ENCODE data around the gene ASIC1. TPM values are rescaled to one million over a fixed set of nuclear protein-coding genes. Genes with fewer than 3 reads are reported as not detected.

The ASIC1 gene
- total and polyA plus RNA-seq, 8 donors: 0.14 to 1.0 (median 0.57) TPM

DNA sequence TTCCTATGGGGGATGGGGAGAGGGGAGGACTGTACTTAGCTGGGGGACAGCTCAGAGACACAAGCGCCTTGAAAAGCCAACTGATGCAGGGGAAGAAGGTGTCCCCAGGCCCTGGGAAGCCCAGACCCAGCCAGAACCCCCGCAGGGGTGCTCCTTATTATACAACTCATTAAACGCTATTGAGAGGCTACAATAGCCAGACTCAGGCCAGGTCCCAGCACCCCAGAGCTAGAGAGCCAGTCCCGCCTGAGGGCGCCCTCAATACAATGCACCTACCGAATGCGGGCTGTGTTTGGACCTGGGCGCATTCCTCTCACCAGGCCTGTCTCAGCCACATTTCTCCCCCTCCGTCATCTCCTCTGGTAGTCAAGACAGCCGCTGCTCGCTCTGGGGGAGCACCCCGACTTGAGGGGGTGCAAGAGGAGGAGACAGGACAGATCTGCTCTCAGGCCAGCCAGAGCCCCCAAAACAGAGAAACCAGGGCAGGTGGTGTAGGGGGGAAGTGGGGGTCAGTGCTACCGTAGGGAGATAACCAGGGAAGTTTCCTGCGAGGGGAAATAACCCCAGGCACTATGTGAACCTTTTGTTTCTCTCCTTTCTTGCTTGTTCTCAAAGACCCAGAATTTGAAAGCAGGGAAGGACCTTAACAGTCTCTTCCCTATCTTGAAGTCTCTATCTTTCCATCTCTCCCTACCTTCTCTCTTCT is 6.1 kb upstream of the ASIC1 start:
- H3K4me3 ChIP-seq: no peak overlapping the region
- ATAC-seq: peak in 1 of 4 donors; percentile 12

GRCh38 chr12:50052544-50052943 is 4.9 kb upstream of the ASIC1 start:
- TF ChIP-seq, protein P1, sequence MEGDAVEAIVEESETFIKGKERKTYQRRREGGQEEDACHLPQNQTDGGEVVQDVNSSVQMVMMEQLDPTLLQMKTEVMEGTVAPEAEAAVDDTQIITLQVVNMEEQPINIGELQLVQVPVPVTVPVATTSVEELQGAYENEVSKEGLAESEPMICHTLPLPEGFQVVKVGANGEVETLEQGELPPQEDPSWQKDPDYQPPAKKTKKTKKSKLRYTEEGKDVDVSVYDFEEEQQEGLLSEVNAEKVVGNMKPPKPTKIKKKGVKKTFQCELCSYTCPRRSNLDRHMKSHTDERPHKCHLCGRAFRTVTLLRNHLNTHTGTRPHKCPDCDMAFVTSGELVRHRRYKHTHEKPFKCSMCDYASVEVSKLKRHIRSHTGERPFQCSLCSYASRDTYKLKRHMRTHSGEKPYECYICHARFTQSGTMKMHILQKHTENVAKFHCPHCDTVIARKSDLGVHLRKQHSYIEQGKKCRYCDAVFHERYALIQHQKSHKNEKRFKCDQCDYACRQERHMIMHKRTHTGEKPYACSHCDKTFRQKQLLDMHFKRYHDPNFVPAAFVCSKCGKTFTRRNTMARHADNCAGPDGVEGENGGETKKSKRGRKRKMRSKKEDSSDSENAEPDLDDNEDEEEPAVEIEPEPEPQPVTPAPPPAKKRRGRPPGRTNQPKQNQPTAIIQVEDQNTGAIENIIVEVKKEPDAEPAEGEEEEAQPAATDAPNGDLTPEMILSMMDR (IDR thresholded peaks at IDR 0.05): no peak
- peaks cover 0 to 6% (median 0%) of the 10 kb centered on the region in 3 donors for H3K4me1 ChIP-seq

More for the DNA sequence above, 6.1 kb upstream of the ASIC1 start:
- peak in 1 of 6 donors; percentile 45 for DNase-seq
- 72 to 78% methylated on average over 14 of the region's 14 CpGs for WGBS, 2 donors
- TF ChIP-seq, protein P1 (IDR thresholded peaks at IDR 0.05): no peak
- FAIRE-seq: no peak
- Histone ChIP-seq H3K27ac (no peak overlapping the region), H3K4me1 (no peaks in the 10 kb centered on the region), H3K9me3 (no peaks in the 10 kb centered on the region), H3K27me3 (no peaks in the 10 kb centered on the region), H3K36me3 (no peaks in the 10 kb centered on the region)
- intact Hi-C loops (cut with DNase I): no loop called here

GRCh38 chr12:50052964-50053363 is 4.4 kb upstream of the ASIC1 start:
- ATAC-seq (no peak), DNase-seq (peak in 1 of 6 donors; percentile 19), FAIRE-seq (no peak)
- Histone ChIP-seq H3K27me3 (no peaks in the 10 kb centered on the region), H3K4me1 (peaks cover 0 to 6% (median 0%) of the 10 kb centered on the region in 3 donors), H3K9me3 (no peaks in the 10 kb centered on the region), H3K27ac (no peak overlapping the region), H3K4me3 (no peak overlapping the region), H3K36me3 (no peaks in the 10 kb centered on the region)
- TF ChIP-seq, protein P1 (IDR thresholded peaks at IDR 0.05): no peak
- intact Hi-C loops (cut with DNase I): no loop called here
- WGBS, 2 donors: 83 to 90% methylated on average over 7 of the region's 7 CpGs

More at GRCh38 chr12:50052544-50052943, 4.9 kb upstream of the ASIC1 start:
- Histone ChIP-seq H3K27ac (no peak overlapping the region), H3K36me3 (no peaks in the 10 kb centered on the region), H3K27me3 (no peaks in the 10 kb centered on the region), H3K4me3 (no peak overlapping the region), H3K9me3 (no peaks in the 10 kb centered on the region)
- DNase-seq (no peak), ATAC-seq (no peak), FAIRE-seq (no peak)
- intact Hi-C loops (cut with DNase I): no loop called here

GRCh38 chr12:50053583-50053982 is 3.8 kb upstream of the ASIC1 start:
- FAIRE-seq (no peak), ATAC-seq (no peak), DNase-seq (no peak)
- WGBS, 2 donors: 76 to 100% methylated on average over 1 of the region's 1 CpG
- TF ChIP-seq, protein P1 (IDR thresholded peaks at IDR 0.05): no peak
- Histone ChIP-seq H3K9me3 (no peaks in the 10 kb centered on the region), H3K36me3 (no peaks in the 10 kb centered on the region), H3K27me3 (no peaks in the 10 kb centered on the region), H3K4me3 (no peak overlapping the region), H3K27ac (no peak overlapping the region), H3K4me1 (peaks cover 0 to 6% (median 0%) of the 10 kb centered on the region in 3 donors)
- intact Hi-C loops (cut with DNase I): no loop called here

Measured in pancreas (tissue), 10 donors.